ENCODE measurements around the gene ARL11. TPM values are rescaled to one million over a fixed set of nuclear protein-coding genes. Genes with fewer than 3 reads are reported as not detected.

The ARL11 gene
- total and polyA plus RNA-seq, 7 donors, result 0.09 to 0.71 (median 0.14) TPM

GRCh38 chr13:49667773-49668172, 39.5 kb downstream of the ARL11 start:
- Histone ChIP-seq H3K27ac (no peak overlapping the region), H3K27me3 (ENCODE audit: insufficient read depth in 3 of 3, low read length in 2 of 3) (no peaks in the 10 kb centered on the region), H3K4me1 (peaks cover 17% of the 10 kb centered on the region), H3K4me3 (no peak overlapping the region), H3K9me3 (no peaks in the 10 kb centered on the region), H3K36me3 (ENCODE audit: insufficient read depth in 1 of 2, low read depth in 1 of 2) (peaks cover 0 to 32% of the 10 kb centered on the region in 2 donors)
- no peak for DNase-seq
- TF ChIP-seq CTCF (IDR thresholded peaks at IDR 0.05), result no peak
- intact Hi-C loops (cut with DNase I), result loop anchor here in 1 of 2 donors (5.0 kb wide), 1 partner anchor 120 kb away; no protein-coding TSS in a partner anchor
- peak in 3 of 4 donors; percentile 49 to 72 (median 64) for ATAC-seq
- 46 to 48% (median 46%) methylated on average over 2 of the region's 2 CpGs for WGBS, 3 donors

DNA sequence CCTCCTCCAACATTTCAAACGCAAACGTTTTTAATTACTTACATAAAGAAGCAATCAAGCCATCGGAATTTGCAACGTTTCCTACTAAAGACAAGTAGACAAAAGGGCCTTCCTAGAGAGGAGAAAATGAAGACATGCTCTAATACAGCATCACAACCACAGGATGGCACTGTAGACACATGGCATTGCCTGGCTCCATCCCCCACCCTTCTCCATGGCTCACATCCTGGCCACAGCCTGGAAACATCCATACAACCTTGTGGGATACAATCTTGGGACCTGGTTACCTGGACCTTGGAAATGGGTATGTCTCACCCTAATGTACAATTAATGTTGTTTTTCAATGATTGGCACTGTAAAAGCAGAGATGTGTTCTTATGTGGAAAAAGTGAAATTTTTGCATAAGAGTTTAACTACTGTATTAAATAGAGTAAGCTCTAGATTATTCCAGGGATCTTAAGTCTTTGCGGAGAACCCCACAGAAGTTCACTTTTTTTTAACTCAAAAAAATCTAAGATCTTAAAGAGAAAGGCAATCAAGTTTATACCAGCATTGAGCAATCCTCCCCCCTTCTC, 41.5 kb downstream of the ARL11 start:
- H3K4me3 ChIP-seq, result no peak overlapping the region
- H3K27ac ChIP-seq, result no peak overlapping the region
- intact Hi-C loops (cut with DNase I), result loop anchor here (1.0 to 5.0 kb wide), 3 partner anchors 117 to 178 kb away; no protein-coding TSS in a partner anchor
- peaks cover 0 to 27% of the 10 kb centered on the region in 2 donors for H3K36me3 ChIP-seq (ENCODE audit: insufficient read depth in 1 of 2, low read depth in 1 of 2)
- DNase-seq (peak; percentile 33 to 65), ATAC-seq (peak; percentile 93 to 96 (median 96))
- H3K4me1 ChIP-seq, result peaks cover 17% of the 10 kb centered on the region
- TF ChIP-seq CTCF (IDR thresholded peaks at IDR 0.05), result peak; percentile 74
- no peaks in the 10 kb centered on the region for H3K9me3 ChIP-seq
- no peaks in the 10 kb centered on the region for H3K27me3 ChIP-seq (ENCODE audit: insufficient read depth in 3 of 3, low read length in 2 of 3)
- WGBS, 3 donors, result 44 to 68% (median 68%) methylated on average over 5 of the region's 5 CpGs

DNA sequence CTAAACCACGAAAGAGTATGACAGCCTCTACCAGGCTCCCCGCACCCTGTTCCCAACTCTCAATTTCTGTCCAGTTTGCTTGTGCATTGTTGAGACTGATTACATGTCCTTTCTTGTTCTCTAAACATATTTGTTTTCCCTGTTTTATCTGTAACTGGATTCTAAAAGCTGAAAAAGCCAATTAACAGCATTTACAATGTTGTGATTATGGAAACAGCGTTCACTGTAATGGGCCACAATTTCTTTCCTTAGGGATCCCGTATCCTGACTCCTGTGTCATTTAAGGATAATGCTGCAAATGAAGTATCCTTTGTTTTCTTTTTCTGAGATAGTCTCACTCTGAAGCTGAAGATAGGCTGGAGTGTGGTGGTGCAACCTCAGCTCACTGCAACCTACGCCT, 42.5 kb downstream of the ARL11 start:
- ATAC-seq, result no peak
- TF ChIP-seq CTCF (IDR thresholded peaks at IDR 0.05), result no peak
- H3K27me3 ChIP-seq (ENCODE audit: insufficient read depth in 3 of 3, low read length in 2 of 3), result no peaks in the 10 kb centered on the region
- H3K27ac ChIP-seq, result peak overlapping the region; percentile 9
- H3K36me3 ChIP-seq (ENCODE audit: insufficient read depth in 1 of 2, low read depth in 1 of 2), result peaks cover 0 to 30% of the 10 kb centered on the region in 2 donors
- peaks cover 17% of the 10 kb centered on the region for H3K4me1 ChIP-seq
- no peaks in the 10 kb centered on the region for H3K9me3 ChIP-seq
- H3K4me3 ChIP-seq, result no peak overlapping the region
- 64 to 73% (median 68%) methylated on average over 5 of the region's 5 CpGs for WGBS, 3 donors
- intact Hi-C loops (cut with DNase I), result loop anchor here in 1 of 2 donors (5.0 kb wide), 1 partner anchor 176 kb away; no protein-coding TSS in a partner anchor
- DNase-seq, result no peak

- WGBS, 3 donors, result 98 to 100% (median 98%) methylated on average over 6 of the region's 6 CpGs
- H3K27ac ChIP-seq, result no peak overlapping the region
- intact Hi-C loops (cut with DNase I), result no loop called here
Measured at GRCh38 chr13:49676581-49677298, 48.4 kb downstream of the ARL11 start.

More at GRCh38 chr13:49676581-49677298, 48.4 kb downstream of the ARL11 start:
- no peaks in the 10 kb centered on the region for H3K4me1 ChIP-seq
- TF ChIP-seq CTCF (IDR thresholded peaks at IDR 0.05), result no peak
- ATAC-seq (no peak), DNase-seq (no peak)
- H3K36me3 ChIP-seq (ENCODE audit: insufficient read depth in 1 of 2, low read depth in 1 of 2), result peaks cover 0 to 7% of the 10 kb centered on the region in 2 donors
- no peaks in the 10 kb centered on the region for H3K27me3 ChIP-seq (ENCODE audit: insufficient read depth in 3 of 3, low read length in 2 of 3)
- H3K4me3 ChIP-seq, result no peak overlapping the region
- H3K9me3 ChIP-seq, result no peaks in the 10 kb centered on the region
